Activated CD8-positive, alpha-beta memory T cell treated with anti-CD3 and anti-CD28 coated beads for 36 hours (primary cell): Measurements from ENCODE around the gene FGF1. TPM values are rescaled to one million over a fixed set of nuclear protein-coding genes. Genes with fewer than 3 reads are reported as not detected.

Experiments used
- CTCF ChIA-PET: fragments of 350-600 bp; sonication (Branson Sonifier 250); formaldehyde crosslinking; loops from one replicate; lab custom pipeline; 2021; ENCODE audit warnings: antibody characterized with exemption; lab: Charles Lee
- POLR2A ChIA-PET: fragments of 350-600 bp; sonication (Branson Sonifier 250); formaldehyde crosslinking; loops from one replicate; lab custom pipeline; 2021; ENCODE audit warnings: antibody characterized with exemption; lab: Charles Lee
- total RNA-seq, 2 experiments: library from RNA; stranded (reverse); gene quantifications; one replicate each; pipeline ENCODE4 v1.2.3, GENCODE V29; 2021

The FGF1 gene
- total RNA-seq, 2 experiments from 2014 or later, result not detected

DNA sequence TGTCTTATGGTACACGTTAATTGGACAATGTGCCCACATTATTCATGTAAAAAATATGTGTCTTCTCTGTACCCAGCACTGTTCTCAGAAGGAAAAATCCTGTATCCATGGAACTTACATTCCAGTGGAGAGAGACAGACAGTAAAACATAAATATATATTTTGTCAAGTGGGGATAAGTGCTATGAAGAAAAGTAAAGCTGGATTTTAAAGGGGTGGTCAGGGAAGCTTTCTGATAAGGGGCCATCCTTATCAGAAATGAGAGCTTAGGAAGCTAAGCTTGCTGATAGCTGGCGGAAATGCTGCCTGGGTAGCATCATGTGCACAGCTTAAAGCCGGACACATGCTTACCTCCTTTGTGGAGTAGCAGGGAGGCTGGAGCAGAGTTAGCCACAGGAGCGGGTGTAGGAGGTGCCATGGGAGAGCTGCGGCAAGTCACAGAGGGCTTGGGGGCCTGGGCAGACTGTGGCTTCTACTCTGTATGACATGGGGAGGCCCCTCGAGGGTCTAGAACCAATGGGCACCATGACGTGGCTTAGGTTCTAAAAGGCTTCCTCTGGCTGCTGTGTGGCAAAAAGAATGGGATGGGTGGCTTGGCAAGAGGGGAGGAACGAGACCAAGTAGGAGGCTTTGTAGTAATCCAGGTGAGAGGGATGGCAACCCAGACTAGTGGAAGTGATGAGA is 141.7 kb downstream of the FGF1 start:
- ChIA-PET CTCF (interaction anchor here (0.5 kb wide), 1 partner anchor 19 kb away, joined by 3 read pairs; no protein-coding TSS in a partner anchor), POLR2A (no interaction called here)

DNA sequence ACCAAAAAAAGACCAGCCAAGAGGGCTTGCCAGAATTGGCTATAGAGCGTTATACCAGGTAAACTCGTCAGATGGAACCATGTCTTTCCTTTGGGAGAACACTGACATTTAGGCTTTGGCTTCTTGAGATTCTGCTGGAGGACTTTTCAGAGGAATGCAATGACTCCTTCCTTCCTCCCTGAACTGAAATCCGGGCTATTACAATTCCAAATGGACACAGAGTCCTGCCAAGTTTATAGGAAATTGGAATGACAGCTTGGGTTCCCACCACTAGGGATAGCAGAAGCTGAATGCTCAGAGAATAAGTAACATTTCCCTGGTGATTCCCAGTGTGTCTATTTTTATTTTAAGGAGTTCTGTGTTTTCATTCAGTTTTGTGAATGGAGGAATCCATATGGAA is 143.0 kb downstream of the FGF1 start:
- CTCF ChIA-PET, result no interaction called here
- POLR2A ChIA-PET, result no interaction called here

Other genes starting within 250 kb of the FGF1 start
- gene ARHGAP26, start 84.3 kb upstream of the FGF1 start, total RNA-seq, result 10 to 100 TPM; 15.6 to 15.7 TPM